Epithelial cell of esophagus (primary cell): ENCODE measurements around the gene TET3.

Experiments used
- DNase-seq: peaks from one replicate; pipeline ENCODE4 v3.0.0; 2010; ENCODE audit warnings: low read depth
- H3K4me3 ChIP-seq: 2 replicates; pipeline ENCODE4 v1.5.1; 2011; ENCODE audit warnings: mild to moderate bottlenecking, low read length, control low read depth
- CTCF ChIP-seq: IDR thresholded peaks from 2 replicates; pipeline ENCODE4 v1.5.1; 2011; ENCODE audit warnings: low read depth, mild to moderate bottlenecking, low read length, control low read depth, inconsistent platforms; ENCODE audit not compliant: insufficient read depth; ENCODE audit errors: missing control alignments

The TET3 gene

GRCh38 chr2:73971722-73972121 lies 13.0 kb upstream of the TET3 start:
- no peak for TF ChIP-seq CTCF
- no peak for DNase-seq
- no peak overlapping the region for H3K4me3 ChIP-seq

GRCh38 chr2:73972846-73973245 lies 11.9 kb upstream of the TET3 start:
- H3K4me3 ChIP-seq: no peak overlapping the region
- no peak for DNase-seq
- TF ChIP-seq CTCF: no peak

GRCh38 chr2:73975731-73976130 lies 9.0 kb upstream of the TET3 start:
- H3K4me3 ChIP-seq: no peak overlapping the region
- TF ChIP-seq CTCF: no peak
- DNase-seq: no peak

- no peak for TF ChIP-seq CTCF
- no peak overlapping the region for H3K4me3 ChIP-seq
- no peak for DNase-seq
Observed at GRCh38 chr2:73976803-73977202, 7.9 kb upstream of the TET3 start.

GRCh38 chr2:73977466-73977865 lies 7.2 kb upstream of the TET3 start:
- DNase-seq: no peak
- no peak overlapping the region for H3K4me3 ChIP-seq
- TF ChIP-seq CTCF: no peak

- no peak for DNase-seq
- no peak overlapping the region for H3K4me3 ChIP-seq
- TF ChIP-seq CTCF: no peak
Observed at GRCh38 chr2:73979021-73979420, 5.7 kb upstream of the TET3 start.

- peak; percentile 94 for DNase-seq
- no peak for TF ChIP-seq CTCF
- H3K4me3 ChIP-seq: no peak overlapping the region
Observed at GRCh38 chr2:73979686-73980085, 5.0 kb upstream of the TET3 start.
